BE2C (cell line): ENCODE results near the gene PPFIA3.

Experiments
- DNase-seq: peaks from one replicate; pipeline ENCODE4 v3.0.0-alpha.2; 2020
- H3K27me3 ChIP-seq: fragments of 250-450 bp; sonication (Bioruptor Pico); 2 replicates; pipeline ENCODE4 v1.5.1; 2020; ENCODE audit warnings: mild to moderate bottlenecking
- H3K36me3 ChIP-seq: fragments of 250-450 bp; sonication (Bioruptor Pico); 2 replicates; pipeline ENCODE4 v1.5.1; 2020; ENCODE audit warnings: mild to moderate bottlenecking
- H3K4me1 ChIP-seq: fragments of 250-450 bp; sonication (Bioruptor Pico); 2 replicates; pipeline ENCODE4 v1.5.1; 2020
- H3K4me3 ChIP-seq: 2 replicates; pipeline ENCODE4 v1.5.1; 2011; ENCODE audit warnings: low read depth, low read length
- H3K9me3 ChIP-seq: fragments of 250-450 bp; sonication (Bioruptor Pico); 2 replicates; pipeline ENCODE4 v1.5.1; 2020
- TF ChIP-seq, protein P1 (sequence below): IDR thresholded peaks from 2 replicates; pipeline ENCODE4 v1.5.1; 2012; ENCODE audit warnings: mild to moderate bottlenecking, low read depth, low read length

PPFIA3 gene

DNA sequence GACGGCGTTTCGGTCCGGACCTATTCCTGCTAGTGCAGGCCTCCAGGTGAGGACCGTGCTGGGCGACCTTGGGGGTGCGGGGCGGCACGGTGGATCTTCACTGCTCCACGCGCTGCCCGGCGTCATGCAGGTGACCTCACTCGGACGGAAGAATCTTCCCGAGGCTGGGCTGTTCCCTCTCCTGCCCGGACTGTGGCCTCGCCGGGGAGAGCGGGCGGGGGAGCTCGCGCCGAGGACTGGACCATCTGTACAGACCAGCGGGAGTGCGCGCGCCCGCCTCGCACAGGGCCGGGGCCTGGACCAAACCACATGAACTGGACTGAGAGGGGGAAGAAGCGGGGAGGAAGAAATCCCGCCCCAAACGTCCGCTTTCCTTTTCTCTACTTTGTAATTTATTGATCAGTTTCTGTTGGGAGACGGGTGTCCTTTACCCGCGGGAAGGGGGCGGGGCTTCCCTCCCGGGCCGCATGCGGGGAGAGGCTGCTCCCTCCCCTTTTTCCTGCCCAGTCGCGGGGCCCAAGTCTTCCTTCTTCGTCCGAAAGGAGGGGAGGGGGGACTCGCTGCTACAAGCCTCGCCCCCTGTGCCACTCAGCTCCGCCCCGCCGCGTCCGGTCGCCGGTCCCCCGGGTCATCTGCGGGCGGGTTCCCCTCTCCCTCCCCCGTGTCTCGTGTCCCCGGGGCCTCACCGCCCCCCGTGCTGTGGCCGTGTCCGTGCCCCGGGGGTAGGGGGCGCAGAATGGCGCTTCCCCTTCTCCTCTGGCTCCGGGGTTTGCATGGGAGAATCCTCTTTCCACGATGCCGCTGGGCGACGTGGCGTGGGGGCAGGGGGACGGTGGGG is 31.0 kb downstream of the PPFIA3 start:
- H3K9me3 ChIP-seq: no peaks in the 10 kb centered on the region
- no peaks in the 10 kb centered on the region for H3K27me3 ChIP-seq
- TF ChIP-seq, protein P1, sequence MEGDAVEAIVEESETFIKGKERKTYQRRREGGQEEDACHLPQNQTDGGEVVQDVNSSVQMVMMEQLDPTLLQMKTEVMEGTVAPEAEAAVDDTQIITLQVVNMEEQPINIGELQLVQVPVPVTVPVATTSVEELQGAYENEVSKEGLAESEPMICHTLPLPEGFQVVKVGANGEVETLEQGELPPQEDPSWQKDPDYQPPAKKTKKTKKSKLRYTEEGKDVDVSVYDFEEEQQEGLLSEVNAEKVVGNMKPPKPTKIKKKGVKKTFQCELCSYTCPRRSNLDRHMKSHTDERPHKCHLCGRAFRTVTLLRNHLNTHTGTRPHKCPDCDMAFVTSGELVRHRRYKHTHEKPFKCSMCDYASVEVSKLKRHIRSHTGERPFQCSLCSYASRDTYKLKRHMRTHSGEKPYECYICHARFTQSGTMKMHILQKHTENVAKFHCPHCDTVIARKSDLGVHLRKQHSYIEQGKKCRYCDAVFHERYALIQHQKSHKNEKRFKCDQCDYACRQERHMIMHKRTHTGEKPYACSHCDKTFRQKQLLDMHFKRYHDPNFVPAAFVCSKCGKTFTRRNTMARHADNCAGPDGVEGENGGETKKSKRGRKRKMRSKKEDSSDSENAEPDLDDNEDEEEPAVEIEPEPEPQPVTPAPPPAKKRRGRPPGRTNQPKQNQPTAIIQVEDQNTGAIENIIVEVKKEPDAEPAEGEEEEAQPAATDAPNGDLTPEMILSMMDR: no peak
- H3K4me3 ChIP-seq: peak overlapping the region; percentile 89
- H3K36me3 ChIP-seq: no peaks in the 10 kb centered on the region
- peak; percentile 94 for DNase-seq
- peaks cover 9% of the 10 kb centered on the region for H3K4me1 ChIP-seq

DNA sequence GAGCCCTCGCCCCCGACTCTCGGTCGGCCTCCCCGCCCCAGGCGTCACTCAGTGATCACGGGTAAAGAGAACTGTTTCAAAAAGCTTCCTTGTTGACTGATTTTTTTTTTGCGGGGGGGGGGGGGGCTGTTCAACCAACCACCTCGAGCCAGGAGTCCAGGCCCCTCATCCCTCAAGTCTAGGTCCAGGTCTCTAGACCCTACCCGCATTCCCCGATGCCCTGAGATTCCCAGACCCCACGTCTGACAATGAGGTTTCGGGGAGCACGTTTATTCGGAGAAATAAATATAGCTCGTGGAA is 31.6 kb downstream of the PPFIA3 start:
- peaks cover 5% of the 10 kb centered on the region for H3K4me1 ChIP-seq
- TF ChIP-seq, protein P1: no peak

DNA sequence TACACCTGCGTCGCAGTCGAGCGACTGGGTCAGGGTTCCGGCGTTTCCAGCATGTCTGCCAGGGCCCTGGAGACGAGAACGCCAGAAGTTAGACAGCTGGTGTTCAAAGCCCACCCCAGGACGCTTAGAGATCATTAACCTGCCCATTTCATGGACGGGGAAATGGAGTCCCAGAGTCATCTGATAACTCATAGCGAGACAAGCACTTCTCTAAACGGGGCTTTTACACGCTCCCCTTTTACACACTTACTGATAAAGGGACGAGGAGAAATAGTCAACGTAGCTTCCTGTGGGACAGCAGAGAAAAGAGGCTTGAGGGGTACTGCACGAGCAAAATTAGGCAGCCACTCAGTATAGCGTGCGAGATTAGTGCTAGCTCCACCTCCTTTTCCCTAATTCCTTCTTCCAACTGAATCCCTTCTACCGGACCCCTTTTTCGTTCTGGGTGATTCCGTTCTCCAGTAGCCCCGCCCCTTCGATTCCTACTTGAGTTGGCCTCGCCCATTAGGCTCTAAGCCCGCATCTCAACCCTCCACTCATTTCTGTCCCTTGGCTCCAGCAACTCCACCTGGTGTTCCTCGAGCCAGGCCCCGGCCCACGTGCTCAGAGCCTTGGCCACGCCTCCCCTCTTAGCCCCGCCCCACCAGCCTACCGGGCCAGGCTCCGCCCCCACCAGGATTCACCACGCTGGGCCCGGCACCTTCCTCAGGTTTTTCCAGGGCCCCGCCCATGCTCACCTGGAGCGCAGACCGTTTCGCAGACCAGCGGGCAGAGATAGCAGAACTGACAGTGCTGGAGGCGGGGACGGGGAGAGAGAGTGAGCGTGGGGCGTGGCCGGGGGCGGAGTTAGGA is 32.1 kb downstream of the PPFIA3 start:
- DNase-seq: peak; percentile 86
- no peaks in the 10 kb centered on the region for H3K36me3 ChIP-seq
- peaks cover 5% of the 10 kb centered on the region for H3K4me1 ChIP-seq
- peak overlapping the region; percentile 89 for H3K4me3 ChIP-seq
- H3K9me3 ChIP-seq: no peaks in the 10 kb centered on the region
- TF ChIP-seq, protein P1: no peak
- no peaks in the 10 kb centered on the region for H3K27me3 ChIP-seq

More for the DNA sequence above, 31.6 kb downstream of the PPFIA3 start:
- H3K27me3 ChIP-seq: no peaks in the 10 kb centered on the region
- H3K4me3 ChIP-seq: peak overlapping the region; percentile 89
- no peaks in the 10 kb centered on the region for H3K36me3 ChIP-seq
- no peak for DNase-seq
- no peaks in the 10 kb centered on the region for H3K9me3 ChIP-seq

DNA sequence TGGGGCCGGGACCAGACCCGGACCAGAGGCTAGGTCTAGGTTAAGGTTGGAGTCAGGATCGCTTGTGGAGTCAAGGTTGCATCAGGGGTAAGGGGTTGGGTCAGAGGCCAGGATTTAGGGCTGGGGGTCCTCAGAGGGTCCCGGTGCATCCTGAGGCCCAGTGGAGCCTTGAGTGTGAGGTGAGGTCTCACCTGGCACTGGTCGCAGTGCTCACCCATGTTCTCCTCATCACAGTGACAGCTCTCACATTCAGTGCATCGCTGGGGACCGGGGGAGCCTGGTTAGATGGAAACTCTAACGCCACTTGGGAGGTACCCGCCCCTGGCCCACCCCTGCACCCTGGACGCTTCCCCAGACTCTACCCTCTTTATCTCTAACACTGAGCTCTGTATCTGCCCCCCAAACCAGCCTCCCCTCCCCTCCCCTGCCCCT is 32.8 kb downstream of the PPFIA3 start:
- TF ChIP-seq, protein P1: no peak
- no peak for DNase-seq
- Histone ChIP-seq H3K36me3 (no peaks in the 10 kb centered on the region), H3K4me1 (peaks cover 5% of the 10 kb centered on the region), H3K9me3 (no peaks in the 10 kb centered on the region), H3K27me3 (no peaks in the 10 kb centered on the region), H3K4me3 (no peak overlapping the region)

DNA sequence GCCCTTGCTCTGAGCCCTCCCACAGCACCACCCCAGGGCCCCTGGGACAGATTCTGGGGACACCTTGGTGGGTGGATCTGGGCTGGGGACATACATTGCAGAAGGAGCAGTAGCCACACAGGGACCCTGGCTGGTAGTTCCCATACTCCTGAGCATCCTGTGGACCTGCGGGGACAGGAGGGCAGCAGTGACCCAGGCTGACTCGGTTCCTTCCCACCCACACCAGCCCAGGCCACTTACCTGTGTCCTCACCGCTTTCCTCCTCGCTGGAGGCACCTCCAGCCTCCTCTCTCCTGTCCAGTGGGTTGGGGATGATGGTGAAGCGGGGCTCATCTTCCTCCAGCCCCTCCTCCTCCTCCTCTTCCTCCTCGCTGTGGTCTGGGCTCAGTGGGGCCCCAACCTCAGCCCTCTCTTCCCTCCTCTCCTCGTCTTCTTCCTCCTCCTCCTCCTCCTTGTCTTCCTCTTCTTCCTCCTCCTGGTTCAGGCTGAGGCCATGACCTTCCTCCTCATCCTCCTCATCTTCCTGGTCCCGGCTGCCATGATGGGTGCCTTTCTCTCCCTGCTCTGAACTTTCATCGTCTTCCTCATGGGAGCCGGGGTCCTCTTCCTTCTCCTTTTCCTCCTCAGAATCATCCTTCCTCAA is 33.9 kb downstream of the PPFIA3 start:
- TF ChIP-seq, protein P1: no peak
- no peaks in the 10 kb centered on the region for H3K36me3 ChIP-seq
- H3K4me1 ChIP-seq: peaks cover 5% of the 10 kb centered on the region
- no peak overlapping the region for H3K4me3 ChIP-seq
- H3K27me3 ChIP-seq: no peaks in the 10 kb centered on the region
- H3K9me3 ChIP-seq: no peaks in the 10 kb centered on the region
- DNase-seq: no peak
